GM15510 (cell line): ENCODE measurements around the gene DNLZ.

Experiments used
- POLR2A ChIP-seq: IDR thresholded peaks from 3 replicates; pipeline ENCODE4 v1.6.1; 2011; ENCODE audit warnings: borderline replicate concordance; ENCODE audit not compliant: insufficient read length; ENCODE audit errors: extremely low read depth

DNLZ gene

GRCh38 chr9:136359774-136360718 is 3.5 kb downstream of the DNLZ start:
- no peak for TF ChIP-seq POLR2A

- TF ChIP-seq POLR2A = no peak
Observed at GRCh38 chr9:136358888-136359287, 4.7 kb downstream of the DNLZ start.

DNA sequence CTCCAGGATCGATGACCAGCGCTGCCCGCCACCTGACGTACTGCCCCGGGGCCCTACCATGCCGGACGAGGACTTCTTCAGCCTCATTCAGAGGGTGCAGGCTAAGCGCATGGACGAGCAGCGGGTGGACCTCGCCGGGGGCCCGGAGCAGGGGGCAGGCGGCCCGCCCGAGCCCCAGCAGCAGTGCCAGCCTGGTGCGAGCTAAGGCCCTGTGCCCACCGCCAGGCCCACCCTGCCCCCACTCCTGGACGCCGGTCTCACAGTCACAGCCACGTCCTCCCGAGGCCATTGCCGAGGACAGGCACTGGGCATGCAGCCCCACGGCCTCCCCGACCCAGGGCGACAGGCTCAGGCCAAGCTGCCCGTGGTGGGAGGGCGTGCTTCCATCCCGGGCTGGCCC is 5.5 kb downstream of the DNLZ start:
- no peak for TF ChIP-seq POLR2A

DNA sequence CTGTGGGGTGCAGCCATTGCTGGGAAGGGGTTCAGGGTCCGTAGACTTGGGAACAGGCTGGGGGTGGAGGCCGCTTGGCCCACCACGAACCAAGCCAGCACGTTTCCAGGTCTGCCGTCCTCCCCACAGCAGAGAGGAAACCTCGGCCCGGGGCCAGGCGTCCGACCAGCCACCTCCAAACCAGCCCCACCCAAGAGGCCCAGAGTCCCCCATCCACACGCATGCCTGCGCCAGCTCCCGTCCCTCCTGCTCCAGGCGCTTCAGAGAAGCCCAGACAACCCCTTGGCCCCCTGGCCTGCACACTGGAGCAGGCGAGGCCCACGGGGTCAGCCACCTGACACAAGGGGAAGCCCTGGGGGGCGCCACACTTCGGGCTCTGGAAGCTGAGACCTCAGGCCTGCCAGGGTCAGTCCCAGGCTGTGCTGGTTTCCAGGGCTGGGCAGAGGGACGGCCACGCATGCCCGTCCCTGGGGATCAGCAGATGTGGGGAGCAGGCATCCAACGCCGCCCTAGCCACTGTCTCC is 6.3 kb downstream of the DNLZ start:
- no peak for TF ChIP-seq POLR2A

DNA sequence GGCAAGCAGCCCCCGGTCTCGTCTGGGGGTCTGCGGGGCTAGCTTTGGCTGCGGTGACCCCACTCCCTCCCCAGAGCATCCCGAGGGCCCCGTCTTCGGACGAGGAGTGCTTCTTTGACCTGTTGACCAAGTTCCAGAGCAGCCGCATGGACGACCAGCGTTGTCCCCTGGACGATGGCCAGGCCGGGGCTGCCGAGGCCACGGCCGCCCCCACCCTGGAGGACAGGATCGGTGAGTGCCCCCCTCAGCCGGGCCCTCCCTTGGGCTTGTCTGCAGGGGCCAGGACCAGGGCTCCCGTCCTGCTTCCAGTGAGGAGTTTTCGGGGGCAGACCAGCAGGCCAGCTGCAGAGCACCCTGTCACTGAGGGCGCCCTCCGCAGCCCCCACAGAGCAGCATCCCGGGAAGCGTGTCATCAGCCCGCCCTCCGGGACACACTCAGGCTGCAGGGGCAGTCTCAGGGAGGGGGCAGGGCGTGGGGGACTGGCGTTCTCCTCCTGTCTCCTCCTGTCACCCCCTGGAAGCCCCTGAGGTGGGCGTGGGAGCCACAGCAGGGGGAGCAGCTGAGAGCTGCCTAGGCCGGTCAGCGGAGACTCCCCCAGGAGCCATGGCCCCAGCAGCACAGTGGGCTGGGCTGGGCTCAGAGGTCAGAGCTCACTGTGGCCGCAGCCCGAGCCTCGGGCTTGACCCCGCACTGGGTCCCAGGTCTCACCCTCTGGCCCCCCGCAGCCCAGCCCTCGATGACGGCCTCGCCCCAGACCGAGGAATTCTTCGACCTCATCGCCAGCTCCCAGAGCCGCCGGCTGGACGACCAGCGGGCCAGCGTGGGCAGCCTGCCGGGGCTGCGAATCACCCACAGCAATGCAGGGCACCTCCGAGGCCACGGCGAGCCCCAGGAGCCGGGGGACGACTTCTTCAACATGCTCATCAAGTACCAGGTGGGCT is 7.7 kb downstream of the DNLZ start:
- no peak for TF ChIP-seq POLR2A

DNA sequence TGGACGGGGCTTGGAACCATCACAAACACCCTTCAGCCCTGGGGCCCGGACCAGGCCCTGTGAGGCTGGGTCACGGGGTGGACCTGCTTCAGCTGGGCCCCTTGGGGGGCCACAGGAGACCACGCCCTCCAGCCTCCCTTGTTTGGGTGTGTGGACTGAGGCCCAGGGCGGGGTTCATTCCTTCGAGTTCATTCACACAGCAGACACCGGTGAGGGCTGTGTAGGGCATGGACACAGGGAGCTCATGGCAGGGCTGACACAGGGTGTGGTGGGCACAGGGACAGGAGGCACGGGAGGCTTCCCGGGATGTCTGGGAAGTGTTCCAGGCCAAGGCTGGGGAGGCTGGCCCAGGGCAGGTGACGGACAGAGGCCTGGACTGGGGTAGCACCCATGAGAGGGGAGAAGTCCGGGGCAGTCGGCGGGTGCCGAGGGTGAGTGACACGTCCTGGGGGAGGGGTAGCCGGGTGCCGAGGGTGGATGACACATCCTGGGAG is 8.9 kb downstream of the DNLZ start:
- no peak for TF ChIP-seq POLR2A

DNA sequence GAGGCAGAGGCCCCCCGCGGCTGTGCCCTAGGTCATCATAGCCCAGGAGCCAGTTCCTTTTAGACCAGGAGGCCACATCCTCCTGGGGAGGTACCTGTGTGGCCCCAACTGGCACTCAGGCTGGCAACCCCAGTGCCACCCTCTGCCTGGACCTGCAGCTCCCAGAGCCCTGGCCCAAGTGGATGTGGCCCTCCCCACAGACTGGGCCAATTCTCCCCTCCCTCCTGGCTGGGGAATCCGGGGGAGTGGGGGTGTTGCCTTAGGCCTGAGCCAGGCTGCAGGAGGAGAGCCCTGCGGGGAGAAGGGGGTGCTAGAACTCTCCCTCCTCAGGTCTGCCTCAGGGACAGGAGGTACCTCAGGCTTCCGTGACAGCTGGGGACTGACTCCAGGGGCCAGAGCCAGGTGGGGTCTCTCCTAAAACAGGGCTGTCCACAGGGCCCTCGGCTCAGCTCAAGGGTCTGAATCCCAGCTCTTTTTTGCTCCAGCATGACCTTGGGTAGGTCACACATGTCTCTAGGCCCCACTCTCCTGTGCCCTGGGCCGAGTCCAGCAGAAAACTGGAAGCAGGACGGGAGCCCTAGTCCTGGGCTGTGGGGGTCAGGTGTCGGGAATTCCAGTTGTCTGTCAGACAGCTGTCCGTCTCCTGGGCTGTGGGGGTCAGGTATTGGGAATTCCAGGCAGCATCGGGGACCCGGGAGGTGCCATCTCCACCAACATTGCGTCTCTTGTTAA is 9.6 kb downstream of the DNLZ start:
- no peak for TF ChIP-seq POLR2A

DNA sequence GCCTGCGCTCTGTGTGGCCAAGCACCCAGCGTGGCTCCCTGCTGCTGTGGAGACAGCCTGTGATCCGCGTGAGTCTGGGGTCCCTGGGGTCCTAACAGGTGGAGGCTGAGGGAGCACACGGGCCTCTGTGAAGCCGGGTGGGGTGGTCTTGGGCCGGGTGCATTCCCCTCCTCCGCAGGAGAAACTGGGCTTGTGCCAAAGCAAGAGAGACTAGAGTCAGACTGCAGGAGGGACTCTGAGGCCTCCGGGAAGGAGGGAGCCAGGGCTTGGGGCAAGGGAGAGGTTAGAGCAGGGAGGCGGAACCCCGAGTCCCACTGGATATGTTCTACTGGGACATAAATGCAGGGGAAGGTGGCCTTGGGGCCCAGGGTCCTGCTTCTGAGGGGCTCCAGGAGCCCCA is 10.5 kb downstream of the DNLZ start:
- no peak for TF ChIP-seq POLR2A

GRCh38 chr9:136352682-136353081 is 10.9 kb downstream of the DNLZ start:
- no peak for TF ChIP-seq POLR2A

GRCh38 chr9:136351252-136351800 is 12.2 kb downstream of the DNLZ start:
- TF ChIP-seq POLR2A = no peak

GRCh38 chr9:136349546-136349945 is 14.0 kb downstream of the DNLZ start:
- TF ChIP-seq POLR2A = no peak

DNA sequence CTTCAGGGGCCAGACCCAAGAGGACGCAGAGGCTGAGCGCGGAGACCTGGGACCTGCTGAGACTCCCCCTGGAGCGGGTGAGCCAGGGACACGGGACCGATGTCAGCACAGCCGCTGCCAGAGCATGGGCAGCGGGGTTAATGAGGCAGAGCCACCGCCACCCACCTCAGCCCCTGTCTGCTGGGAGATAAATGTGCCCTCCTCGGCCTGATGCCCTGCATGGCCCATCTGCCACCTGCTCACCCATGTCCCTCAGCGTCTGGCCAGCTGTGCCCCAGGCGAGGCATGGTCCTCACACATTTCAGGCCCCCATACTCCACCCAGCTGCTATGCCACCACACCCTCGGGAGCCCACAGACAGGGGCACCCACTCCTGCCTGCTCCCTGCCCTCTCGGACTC is 14.9 kb downstream of the DNLZ start:
- TF ChIP-seq POLR2A = no peak

DNA sequence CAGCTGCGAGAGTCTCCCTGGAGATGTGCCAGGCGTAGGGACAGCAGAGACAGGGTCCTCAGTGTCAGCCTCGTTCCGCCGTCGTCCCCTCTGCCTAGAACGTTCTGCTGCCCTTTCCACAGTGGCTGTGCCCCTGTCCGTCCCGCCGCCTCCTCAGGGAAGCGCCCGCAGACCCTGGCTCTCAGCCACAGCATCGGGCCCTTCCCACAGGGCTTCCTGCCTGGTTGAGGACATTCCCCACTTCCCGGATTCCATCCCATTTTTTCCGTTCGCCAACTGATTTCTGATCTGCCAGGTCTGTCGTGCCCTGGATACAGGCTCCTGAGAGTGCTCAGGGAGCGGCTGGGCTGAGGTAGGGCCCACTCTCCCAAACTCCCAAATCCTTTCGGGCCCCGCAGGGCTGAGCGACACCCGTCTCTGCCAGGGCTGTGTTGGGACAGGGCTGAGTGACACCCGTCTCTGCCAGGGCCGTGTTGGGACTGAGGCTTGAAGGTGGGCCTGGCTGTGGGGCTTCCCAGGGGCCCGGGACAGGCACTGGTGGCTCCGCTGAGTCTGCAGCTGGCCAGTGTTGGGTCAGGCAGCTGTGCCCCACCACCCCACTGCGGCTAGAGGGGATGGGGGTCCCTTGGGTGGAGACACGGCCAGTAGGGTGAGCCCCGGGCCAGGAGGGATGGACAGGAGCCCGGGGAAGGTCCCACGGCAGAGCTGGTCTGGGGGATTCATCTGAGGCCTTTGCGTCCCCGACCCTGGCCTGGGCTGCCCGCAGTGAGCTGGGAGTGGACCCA is 15.9 kb downstream of the DNLZ start:
- TF ChIP-seq POLR2A = no peak
